GM19351 (cell line): ENCODE results near the gene SINHCAF.
A peak's percentile ranks its signal among the peaks of the same experiment; 100 is the strongest.
"Not testable (repeated sequence)": the region's sequence is repeated elsewhere in the genome, so short reads cannot be mapped to it uniquely, and the experiment has no call there.

ENCODE experiments used
- ATAC-seq: cut with Tn5 transposase; IDR thresholded peaks from one replicate; pipeline ENCODE4 v1.9.1; 2021; ENCODE audit warnings: mild to moderate bottlenecking, moderate library complexity; ENCODE audit not compliant: unreplicated experiment

SINHCAF gene

DNA sequence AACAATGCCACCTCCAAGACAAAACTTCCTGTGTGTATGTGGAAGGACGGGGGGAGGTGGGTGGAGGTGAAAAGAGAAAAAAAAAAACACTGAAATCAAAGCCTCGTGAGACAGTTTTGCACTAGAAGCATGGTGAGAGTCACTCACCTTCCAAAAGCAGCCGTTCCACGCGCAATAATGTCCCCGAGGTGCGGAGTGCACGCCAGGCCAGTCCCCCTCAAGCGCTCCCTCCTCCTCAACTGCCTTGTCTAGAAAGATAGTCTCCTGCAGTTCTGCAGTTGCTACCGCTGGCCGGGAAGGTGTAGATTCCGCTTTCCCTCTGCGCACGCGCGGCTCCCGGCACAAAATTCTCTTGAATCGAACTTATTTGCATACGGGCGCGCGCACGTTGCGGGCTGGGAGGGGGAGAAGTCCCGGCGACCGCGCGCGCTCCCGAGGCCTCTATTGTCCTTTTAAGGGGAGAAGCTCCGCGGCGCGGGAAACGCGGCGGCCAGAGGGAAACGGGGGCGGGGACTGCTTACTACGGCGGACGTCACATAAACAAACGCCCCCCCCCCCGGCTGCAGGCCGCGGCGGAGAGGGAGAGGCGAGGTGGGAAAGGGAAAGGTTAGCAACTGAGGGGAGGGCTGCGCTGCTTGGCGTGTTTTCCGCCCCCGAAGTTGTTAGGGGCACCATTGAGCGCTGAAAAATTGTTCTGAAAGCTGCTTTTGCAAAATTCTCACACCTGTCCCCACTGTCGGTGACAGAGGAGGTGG, at the start of gene SINHCAF:
Gene SINHCAF (minus strand): TSS at position 274 of the 755 bp plus-strand sequence. CDS start 27,946 bp downstream, outside the sequence.
- peak; percentile 51 for ATAC-seq

DNA sequence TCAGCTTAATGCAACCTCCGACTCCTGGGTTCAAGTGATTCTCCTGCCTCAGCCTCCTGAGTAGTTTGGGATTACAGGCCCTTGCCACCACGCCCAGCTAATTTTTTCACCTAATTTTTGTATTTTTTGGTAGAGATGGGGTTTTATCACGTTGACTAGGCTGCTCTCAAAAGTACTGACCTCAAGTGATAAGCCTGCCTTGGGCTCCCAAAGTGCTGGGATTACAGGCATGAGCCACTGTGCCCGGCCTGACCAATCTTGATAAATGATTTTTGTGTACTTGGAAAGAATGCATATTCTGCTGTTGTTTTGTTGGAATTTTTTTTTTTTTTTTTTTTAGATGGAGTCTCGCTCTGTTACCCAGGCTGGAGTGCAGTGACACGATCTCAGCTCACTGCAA, 49.5 kb upstream of the SINHCAF start:
- ATAC-seq, result not testable (repeated sequence)

DNA sequence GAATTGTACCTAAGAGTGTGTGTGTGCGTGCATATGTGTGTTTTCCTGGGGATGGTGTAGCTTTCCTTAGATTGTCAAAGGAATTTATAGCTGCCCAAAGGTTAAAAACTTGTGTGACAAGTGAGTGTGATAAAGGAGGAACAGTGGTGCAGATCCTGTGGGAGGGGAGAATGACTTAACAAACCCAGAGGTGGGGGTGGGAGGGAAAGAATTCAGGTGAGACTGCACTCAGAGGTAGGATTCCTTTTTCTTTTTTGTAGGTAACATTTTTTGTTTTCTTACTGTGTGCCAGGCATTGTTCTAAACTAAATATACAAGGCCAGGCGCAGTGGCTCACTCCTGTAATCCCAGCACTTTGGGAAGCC, 45.3 kb upstream of the SINHCAF start:
- ATAC-seq, result no peak

DNA sequence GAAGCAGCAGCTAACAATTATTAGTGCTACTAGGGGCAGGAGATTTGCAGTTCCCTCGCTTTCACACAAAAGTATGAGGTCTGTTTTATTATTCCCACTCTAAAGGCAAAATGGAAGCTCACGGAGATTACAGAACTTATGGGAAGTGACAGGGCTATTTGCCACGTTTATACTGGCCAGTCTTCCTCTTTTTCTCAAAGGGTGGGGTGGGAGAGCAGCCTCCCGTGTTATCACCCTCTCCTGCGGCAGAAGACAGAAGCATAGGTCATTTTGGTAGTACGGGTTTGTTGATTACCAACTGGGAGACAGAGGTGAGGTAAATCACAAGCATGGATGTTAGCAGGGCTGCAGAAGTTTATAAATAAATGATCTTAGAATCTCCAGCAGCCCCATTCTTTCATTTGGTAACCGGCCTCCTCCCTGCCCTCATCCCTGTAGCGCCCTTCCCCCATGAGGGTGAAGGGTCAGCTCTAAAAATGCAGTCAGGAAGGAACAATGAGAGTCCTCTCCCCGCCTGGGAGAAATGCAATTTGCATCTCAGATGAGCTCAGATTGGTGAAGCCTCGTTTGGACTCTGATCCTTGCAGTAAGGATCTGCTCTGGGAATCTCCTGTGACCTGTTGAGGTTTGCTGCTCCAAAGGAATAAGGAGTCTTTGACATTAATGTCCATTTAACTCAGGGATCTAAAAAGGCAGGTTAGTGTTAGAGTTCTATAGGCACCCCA, 44.7 kb upstream of the SINHCAF start:
- ATAC-seq, result no peak

GRCh38 chr12:31369712-31370521, 44.0 kb upstream of the SINHCAF start:
- no peak for ATAC-seq

- ATAC-seq, result no peak
Observed at GRCh38 chr12:31368666-31369361, 42.9 kb upstream of the SINHCAF start.

DNA sequence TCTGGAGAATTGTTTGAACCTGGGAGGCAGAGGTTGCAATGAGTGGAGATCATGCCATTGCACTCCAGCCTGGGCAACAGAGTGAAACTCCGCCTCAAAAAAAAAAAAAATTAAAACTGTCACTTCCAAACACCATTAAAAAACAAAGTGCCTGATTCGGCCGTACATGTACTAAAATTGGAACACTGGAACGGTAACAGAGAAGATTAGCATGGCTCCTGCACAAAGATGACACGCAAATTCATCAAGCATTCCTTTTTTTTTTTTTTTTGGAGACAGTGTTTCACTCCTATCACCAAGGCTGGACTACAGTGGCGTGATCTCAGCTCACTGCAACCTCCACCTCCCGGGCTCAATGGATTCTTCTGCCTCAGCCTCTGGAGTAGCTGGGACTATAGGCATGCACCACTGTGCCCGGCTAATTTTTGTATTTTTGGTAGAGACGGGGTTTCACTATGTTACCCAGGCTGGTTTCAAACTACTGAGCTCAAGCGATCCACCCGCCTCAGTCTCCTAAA, 40.2 kb upstream of the SINHCAF start:
- ATAC-seq, result no peak

GRCh38 chr12:31363831-31364230, 37.9 kb upstream of the SINHCAF start:
- no peak for ATAC-seq

GRCh38 chr12:31363416-31363809, 37.5 kb upstream of the SINHCAF start:
- peak; percentile 6 for ATAC-seq

DNA sequence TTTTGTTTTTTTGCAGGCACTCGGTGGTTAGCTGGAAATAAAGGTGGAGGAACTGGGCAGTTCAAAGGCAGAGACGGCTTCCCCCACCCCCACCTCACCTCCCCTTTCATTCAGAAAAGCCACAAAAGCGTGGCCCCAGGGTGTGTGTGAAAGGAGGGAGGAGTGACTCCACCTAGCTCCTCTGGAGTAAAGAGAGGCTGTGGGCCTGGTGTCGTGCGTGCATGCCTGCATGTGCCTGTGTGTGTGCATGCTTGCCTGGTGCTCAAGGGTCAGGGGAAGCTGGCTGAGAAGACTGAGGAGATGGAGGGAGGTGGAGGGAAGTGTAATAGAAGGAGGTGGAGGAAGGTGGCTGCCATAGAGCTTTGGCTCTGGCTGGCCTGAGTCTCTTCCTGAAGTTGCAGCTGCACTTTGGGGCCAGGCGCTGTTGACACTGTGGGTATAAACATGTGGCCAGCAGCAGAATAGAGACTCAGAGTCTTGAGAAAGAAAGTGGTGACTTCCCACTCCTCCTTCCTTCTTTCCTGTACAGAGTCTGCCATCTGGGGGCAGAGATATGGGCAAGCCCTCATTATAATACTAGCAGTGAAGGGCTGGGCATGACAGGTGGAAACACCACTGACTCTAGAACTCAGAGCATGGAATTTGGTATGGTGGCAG, 36.9 kb upstream of the SINHCAF start:
- ATAC-seq, result peak; percentile 73

DNA sequence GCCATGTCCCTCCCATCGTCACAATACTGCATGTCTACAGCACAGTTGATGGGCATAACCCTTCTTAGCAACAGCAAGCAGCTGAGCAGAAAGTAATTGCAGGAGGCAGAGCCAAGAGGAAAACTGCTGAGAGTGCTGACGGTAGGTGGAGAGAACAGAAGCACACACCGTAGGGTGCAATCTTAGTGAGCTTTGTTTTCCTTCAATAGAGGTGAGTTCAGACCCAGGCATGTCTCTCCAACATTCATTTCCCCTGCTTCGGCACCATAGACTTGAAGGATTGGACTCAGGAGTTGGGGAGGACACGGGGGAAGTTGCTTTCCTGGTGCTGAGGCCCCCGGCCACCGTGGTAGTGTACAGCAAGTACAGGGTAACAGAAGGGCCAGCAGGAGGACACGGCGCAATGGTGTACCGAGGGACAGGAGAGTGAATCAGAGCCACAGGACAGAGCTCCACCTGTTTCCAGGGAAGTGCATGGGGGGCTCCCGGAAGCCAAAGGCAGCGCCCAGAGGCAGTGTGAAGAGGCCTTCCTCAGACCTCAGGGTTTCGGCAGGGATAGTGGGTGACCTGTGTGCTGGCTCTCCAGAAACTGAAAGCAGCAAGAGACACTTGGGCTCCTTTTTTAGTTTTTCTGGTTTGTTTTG, 36.3 kb upstream of the SINHCAF start:
- no peak for ATAC-seq

DNA sequence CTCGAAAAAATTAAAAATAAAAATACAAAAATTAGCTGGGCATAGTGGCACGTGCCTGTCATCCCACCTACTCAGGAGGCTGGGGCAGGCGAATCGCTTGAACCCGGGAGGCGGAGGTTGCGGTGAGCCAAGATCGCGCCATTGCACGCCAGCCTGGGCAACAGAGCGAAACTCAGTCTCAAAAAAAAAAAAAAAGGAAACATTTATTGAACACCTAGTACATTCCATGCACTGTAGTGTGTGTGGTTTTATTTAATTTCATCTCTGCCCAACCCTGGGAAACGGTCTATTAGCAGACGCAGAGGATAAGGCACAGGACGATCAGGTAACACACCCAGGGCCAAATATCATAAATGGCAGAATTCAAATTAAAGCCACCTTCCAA, 35.8 kb upstream of the SINHCAF start:
- no peak for ATAC-seq

- no peak for ATAC-seq
Observed at GRCh38 chr12:31355747-31356107, 29.8 kb upstream of the SINHCAF start.

DNA sequence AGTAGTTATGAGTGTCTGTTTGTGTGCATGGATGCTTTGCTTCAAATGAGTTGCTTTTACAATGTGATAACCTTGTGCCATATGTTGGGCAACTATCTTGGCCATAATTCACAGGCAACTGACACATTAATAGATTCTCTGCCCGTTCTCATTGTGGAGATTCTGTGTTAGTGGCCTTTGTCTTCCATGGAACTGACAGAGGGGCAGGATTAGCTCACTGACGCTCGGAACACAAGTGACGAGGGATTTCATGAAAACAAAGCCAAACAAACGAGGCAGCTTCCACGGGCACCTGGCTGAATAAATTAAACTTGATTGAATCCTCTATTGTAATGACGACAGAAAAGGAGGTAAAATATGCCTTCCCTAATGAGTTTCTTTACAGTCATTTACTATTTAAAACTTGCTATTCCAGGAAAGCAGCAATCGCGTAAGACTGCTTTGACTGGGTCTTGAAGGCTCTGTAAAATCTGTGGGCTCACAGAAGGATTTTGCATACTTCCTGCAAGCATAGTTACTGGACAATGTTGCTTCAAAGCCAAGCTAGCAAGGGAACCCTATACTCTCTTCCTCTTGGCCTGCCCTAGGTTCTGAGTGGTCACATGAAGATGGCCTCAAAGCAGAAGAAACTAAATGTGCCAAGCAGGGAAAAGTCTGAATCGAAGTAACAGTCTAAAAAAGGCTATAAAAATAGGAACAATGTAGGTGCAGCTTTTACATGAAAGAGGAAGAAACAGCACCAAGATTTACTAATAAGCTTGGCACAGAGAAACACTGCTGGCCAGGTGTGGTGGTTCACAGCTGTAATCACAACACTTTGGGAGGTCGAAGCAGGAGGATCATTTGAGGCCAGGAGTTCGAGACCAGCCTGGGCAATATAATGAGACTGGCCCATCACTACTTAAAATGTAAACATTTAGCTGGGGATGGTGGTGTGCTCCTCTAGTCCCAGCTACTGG, 28.1 kb upstream of the SINHCAF start:
- ATAC-seq, result no peak

DNA sequence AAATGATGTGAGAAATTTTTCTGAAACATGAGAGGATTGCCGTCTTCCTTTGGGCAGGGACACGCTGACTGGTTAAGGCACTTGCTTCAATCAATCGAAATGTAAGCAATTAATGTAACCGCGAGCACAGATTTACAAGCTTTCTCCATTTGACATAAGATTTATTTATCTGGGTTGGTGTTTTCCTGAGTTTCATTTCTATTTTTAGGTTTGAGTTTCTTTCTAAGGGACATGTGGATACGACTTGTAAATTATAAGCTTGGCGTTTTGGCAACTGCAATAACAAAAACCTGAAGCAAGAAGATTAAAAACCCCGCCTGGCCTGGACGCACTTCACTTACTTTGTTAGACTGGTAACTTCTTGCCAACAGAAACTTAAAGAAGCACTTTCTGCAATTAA, 20.3 kb upstream of the SINHCAF start:
- no peak for ATAC-seq

GRCh38 chr12:31343139-31343538, 17.2 kb upstream of the SINHCAF start:
- no peak for ATAC-seq

GRCh38 chr12:31342286-31342685, 16.3 kb upstream of the SINHCAF start:
- ATAC-seq, result no peak

DNA sequence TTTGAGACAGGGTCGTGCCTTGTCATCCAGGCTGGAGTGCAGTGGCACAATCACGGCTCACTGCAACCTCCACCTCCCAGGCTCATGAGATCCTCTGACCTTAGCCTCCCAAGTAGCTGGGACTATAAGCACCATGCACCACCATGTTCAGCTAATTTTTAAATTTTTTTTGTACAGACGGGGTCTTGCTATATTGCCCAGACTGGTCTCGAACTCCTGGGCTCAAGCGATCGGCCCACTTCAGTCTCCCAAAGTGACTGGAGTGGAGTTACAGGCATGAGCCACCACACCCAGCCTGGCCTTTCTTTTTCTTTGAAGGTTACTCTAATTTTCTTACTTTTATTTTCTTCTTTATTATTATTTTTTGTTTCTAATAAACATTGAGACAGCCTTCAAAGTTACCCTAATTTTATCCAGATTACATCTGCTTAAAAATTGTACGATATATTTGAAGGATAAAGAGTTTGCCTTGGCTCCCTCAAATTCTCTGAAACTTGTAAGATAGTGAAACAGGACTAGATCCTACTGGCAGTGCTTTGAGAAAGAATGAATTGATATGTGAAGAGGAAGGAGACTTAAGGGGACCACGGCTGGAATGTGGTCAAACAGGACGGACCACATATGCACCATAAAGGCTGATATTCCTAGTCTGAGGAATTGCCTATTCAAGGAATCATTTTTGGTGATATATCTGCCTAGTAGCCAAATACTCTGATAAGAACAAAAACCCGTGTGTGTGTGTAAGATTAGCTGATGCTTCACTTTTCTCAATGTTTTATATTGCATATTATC, 14.1 kb upstream of the SINHCAF start:
- no peak for ATAC-seq
